ENCODE results near the gene MKNK2. TPM values are rescaled to one million over a fixed set of nuclear protein-coding genes. Genes with fewer than 3 reads are reported as not detected.
A peak's percentile ranks its signal among the peaks of the same experiment; 100 is the strongest.

MKNK2 gene
- total RNA-seq, 4 donors from 2014 or later: 113 to 267 (median 193) TPM

DNA sequence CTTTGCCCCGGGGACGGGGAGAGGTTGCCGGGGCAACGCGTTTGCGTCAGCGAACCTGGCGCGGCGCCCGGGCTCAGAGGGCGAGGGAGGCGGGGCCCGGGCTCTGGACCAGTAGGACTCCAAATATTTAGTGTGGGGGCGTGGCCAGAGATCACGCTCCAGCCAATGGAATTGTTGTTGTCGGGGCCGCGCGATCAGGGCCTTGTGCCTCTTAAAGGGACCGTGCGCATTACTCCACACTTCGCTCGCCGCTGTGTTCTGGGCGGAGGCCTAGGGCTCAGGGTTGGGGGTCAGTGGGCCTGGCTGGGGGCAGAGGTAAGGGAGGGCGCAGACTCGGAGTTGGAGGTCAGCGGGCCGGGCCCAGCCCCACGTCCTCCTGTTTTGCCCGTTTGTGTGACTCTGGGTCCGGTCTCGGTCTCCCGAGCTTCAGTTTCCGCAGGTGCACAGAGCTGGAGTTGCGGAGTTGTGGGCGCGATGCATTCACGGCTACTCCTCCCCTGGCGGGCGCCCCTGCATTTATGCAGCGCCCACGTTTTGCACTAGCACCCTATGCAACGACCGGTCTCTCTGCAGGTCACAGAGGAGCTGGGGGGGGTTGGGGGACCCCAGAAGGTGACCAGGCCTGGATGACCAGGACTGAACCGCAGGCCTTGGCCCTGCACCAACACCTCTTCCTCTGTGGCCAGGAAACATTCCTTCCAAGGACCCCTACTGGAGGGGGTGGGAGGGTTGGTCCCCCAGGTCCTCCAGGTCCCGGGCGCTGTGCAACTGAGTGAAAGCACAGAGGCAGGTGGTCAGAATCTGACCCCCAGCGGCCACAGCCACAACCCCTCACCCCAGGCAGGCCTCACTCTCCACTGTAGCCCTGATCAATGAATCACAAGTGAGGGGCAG is 10.7 kb upstream of the MKNK2 start:
- Histone ChIP-seq H3K4me1 (peaks cover 46 to 78% (median 71%) of the 10 kb centered on the region in 4 donors), H3K36me3 (no peaks in the 10 kb centered on the region), H3K9me3 (no peaks in the 10 kb centered on the region), H3K27me3 (no peaks in the 10 kb centered on the region), H3K4me3 (peak overlapping the region; percentile 73 to 82 (median 78)), H3K27ac (replicated peaks in 1 of 4) (peak overlapping the region; percentile 99 to 100 (median 100))
- WGBS: under 1% methylated on average over 29 of the region's 50 CpGs
- intact Hi-C loops (cut with DNase I): no loop called here
- TF ChIP-seq EP300 (IDR thresholded peaks at IDR 0.05) (no peak), POLR2AphosphoS5 (IDR thresholded peaks at IDR 0.05) (peak; percentile 71 to 91), POLR2A (IDR thresholded peaks at IDR 0.05; ENCODE audit: low read depth) (peak; percentile 57), CTCF (IDR thresholded peaks at IDR 0.05) (no peak)
- peak; percentile 100 for DNase-seq (ENCODE audit: extremely low spot score)

- no peaks in the 10 kb centered on the region for H3K9me3 ChIP-seq
- peak; percentile 95 for DNase-seq (ENCODE audit: extremely low spot score)
- H3K27me3 ChIP-seq: no peaks in the 10 kb centered on the region
- intact Hi-C loops (cut with DNase I): no loop called here
- 0% methylated on average over 5 of the region's 55 CpGs for WGBS
- H3K4me1 ChIP-seq: peaks cover 50 to 85% (median 78%) of the 10 kb centered on the region in 4 donors
- H3K36me3 ChIP-seq: no peaks in the 10 kb centered on the region
- peak overlapping the region; percentile 99 to 100 (median 100) for H3K27ac ChIP-seq (replicated peaks in 1 of 4)
- H3K4me3 ChIP-seq: peak overlapping the region; percentile 73 to 82 (median 78)
- TF ChIP-seq POLR2A (IDR thresholded peaks at IDR 0.05; ENCODE audit: low read depth): peak; percentile 96
- TF ChIP-seq POLR2AphosphoS5 (IDR thresholded peaks at IDR 0.05): peak in 1 of 2 donors; percentile 92
- no peak for TF ChIP-seq EP300 (IDR thresholded peaks at IDR 0.05)
- TF ChIP-seq CTCF (IDR thresholded peaks at IDR 0.05): no peak
These were observed 9.9 kb upstream of the MKNK2 start for GRCh38 chr19:2060884-2061494.

GRCh38 chr19:2059422-2060201 is 8.6 kb upstream of the MKNK2 start:
- Histone ChIP-seq H3K27ac (replicated peaks in 1 of 4) (peak overlapping the region; percentile 99 to 100 (median 100)), H3K4me1 (peaks cover 61 to 92% (median 88%) of the 10 kb centered on the region in 4 donors), H3K27me3 (no peaks in the 10 kb centered on the region), H3K9me3 (no peaks in the 10 kb centered on the region), H3K4me3 (peak overlapping the region; percentile 73 to 82 (median 78)), H3K36me3 (no peaks in the 10 kb centered on the region)
- no peak for DNase-seq (ENCODE audit: extremely low spot score)
- intact Hi-C loops (cut with DNase I): no loop called here
- 61% methylated on average over 14 of the region's 24 CpGs for WGBS
- no peak for TF ChIP-seq CTCF (IDR thresholded peaks at IDR 0.05)
- no peak for TF ChIP-seq EP300 (IDR thresholded peaks at IDR 0.05)
- peak; percentile 3 for TF ChIP-seq POLR2A (IDR thresholded peaks at IDR 0.05; ENCODE audit: low read depth)
- TF ChIP-seq POLR2AphosphoS5 (IDR thresholded peaks at IDR 0.05): peak; percentile 64 to 69

DNA sequence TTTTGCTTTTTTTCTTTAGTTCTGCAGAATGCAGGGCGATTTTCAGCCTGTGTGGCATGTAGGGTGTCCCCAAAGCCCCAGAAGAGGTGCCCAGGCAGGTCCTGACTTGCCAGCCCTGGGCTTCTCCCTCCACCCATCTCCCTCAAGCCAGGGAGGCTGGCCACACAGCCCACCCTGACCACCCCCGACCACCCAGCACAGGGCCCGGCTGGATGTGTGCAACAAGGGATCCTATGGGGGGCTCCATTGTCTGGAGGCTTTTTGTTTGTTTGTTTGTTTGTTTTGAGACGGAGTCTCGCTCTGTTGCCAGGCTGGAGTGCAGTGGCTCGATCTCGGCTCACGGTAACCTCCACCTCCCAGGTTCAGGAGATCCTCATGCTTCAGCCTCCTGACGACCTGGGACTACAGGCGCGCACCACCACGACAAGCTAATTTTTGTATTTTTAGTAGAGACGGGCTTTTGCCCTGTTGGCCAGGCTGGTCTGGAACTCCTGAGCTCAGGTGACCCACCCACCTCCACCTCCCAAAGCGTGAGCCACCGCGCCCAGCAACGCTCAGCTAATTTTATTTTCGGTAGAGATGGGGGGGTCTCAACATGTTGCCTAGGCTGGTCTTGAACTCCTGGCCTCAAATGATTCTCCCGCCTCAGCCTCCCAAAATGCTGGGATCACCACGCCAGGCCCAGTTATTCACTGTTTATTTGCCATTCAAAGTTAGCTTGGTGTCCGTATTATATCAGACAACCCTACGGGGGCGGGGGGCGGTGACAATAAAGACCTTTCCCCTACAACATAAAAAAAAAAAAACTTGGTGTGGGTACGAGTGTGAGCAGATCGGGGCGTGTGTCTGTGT is 7.8 kb upstream of the MKNK2 start:
- TF ChIP-seq EP300 (IDR thresholded peaks at IDR 0.05) (no peak), POLR2AphosphoS5 (IDR thresholded peaks at IDR 0.05) (no peak), POLR2A (IDR thresholded peaks at IDR 0.05; ENCODE audit: low read depth) (no peak), CTCF (IDR thresholded peaks at IDR 0.05) (no peak)
- intact Hi-C loops (cut with DNase I): no loop called here
- H3K4me1 ChIP-seq: peaks cover 63 to 92% (median 88%) of the 10 kb centered on the region in 4 donors
- no peaks in the 10 kb centered on the region for H3K36me3 ChIP-seq
- no peak for DNase-seq (ENCODE audit: extremely low spot score)
- H3K9me3 ChIP-seq: no peaks in the 10 kb centered on the region
- peak overlapping the region in 3 of 4 donors; percentile 73 to 81 (median 75) for H3K4me3 ChIP-seq
- whole genome bisulfite sequencing: 89% methylated on average over 27 of the region's 27 CpGs
- H3K27ac ChIP-seq (replicated peaks in 1 of 4): peak overlapping the region; percentile 99 to 100 (median 100)
- no peaks in the 10 kb centered on the region for H3K27me3 ChIP-seq
